ENCODE data around the gene RTL1.

RTL1 gene

GRCh38 chr14:100879782-100880181, 23.7 kb downstream of the RTL1 start:
- Histone ChIP-seq H3K4me2 (ENCODE audit: low read length) (no peak overlapping the region), H3K36me3 (ENCODE audit: insufficient read depth, low read length) (peaks cover 41% of the 10 kb centered on the region), H3K4me3 (ENCODE audit: low read length) (no peak overlapping the region), H3K27me3 (ENCODE audit: control insufficient read depth, insufficient read depth, low read length) (no peaks in the 10 kb centered on the region), H3K9me3 (replicated peaks; ENCODE audit: low read length) (no peaks in the 10 kb centered on the region), H3K4me1 (ENCODE audit: control insufficient read depth, insufficient read depth, low read length) (no peaks in the 10 kb centered on the region), H3K9ac (ENCODE audit: low read depth, low read length) (no peak overlapping the region)

GRCh38 chr14:100879194-100879593, 24.3 kb downstream of the RTL1 start:
- no peaks in the 10 kb centered on the region for H3K27me3 ChIP-seq (ENCODE audit: control insufficient read depth, insufficient read depth, low read length)
- no peaks in the 10 kb centered on the region for H3K9me3 ChIP-seq (replicated peaks; ENCODE audit: low read length)
- H3K36me3 ChIP-seq (ENCODE audit: insufficient read depth, low read length), result peaks cover 37% of the 10 kb centered on the region

GRCh38 chr14:100878271-100879146, 25.0 kb downstream of the RTL1 start:
- Histone ChIP-seq H3K4me2 (ENCODE audit: low read length) (no peak overlapping the region), H3K4me3 (ENCODE audit: low read length) (no peak overlapping the region), H3K27me3 (ENCODE audit: control insufficient read depth, insufficient read depth, low read length) (no peaks in the 10 kb centered on the region), H3K36me3 (ENCODE audit: insufficient read depth, low read length) (peaks cover 38% of the 10 kb centered on the region), H3K4me1 (ENCODE audit: control insufficient read depth, insufficient read depth, low read length) (no peaks in the 10 kb centered on the region), H3K9me3 (replicated peaks; ENCODE audit: low read length) (no peaks in the 10 kb centered on the region), H3K9ac (ENCODE audit: low read depth, low read length) (no peak overlapping the region)

More at GRCh38 chr14:100879194-100879593, 24.3 kb downstream of the RTL1 start:
- no peak overlapping the region for H3K4me2 ChIP-seq (ENCODE audit: low read length)
- H3K9ac ChIP-seq (ENCODE audit: low read depth, low read length), result no peak overlapping the region
- no peaks in the 10 kb centered on the region for H3K4me1 ChIP-seq (ENCODE audit: control insufficient read depth, insufficient read depth, low read length)
- H3K4me3 ChIP-seq (ENCODE audit: low read length), result no peak overlapping the region

- Histone ChIP-seq H3K4me2 (ENCODE audit: low read length) (no peak overlapping the region), H3K4me1 (ENCODE audit: control insufficient read depth, insufficient read depth, low read length) (peaks cover 4% of the 10 kb centered on the region), H3K9me3 (replicated peaks; ENCODE audit: low read length) (no peaks in the 10 kb centered on the region), H3K36me3 (ENCODE audit: insufficient read depth, low read length) (peaks cover 17% of the 10 kb centered on the region), H3K27me3 (ENCODE audit: control insufficient read depth, insufficient read depth, low read length) (no peaks in the 10 kb centered on the region), H3K9ac (ENCODE audit: low read depth, low read length) (no peak overlapping the region), H3K4me3 (ENCODE audit: low read length) (no peak overlapping the region)
Observed at GRCh38 chr14:100875861-100876590, 27.5 kb downstream of the RTL1 start.

- Histone ChIP-seq H3K9me3 (replicated peaks; ENCODE audit: low read length) (no peaks in the 10 kb centered on the region), H3K4me3 (ENCODE audit: low read length) (no peak overlapping the region)
Observed at GRCh38 chr14:100875126-100875525, 28.4 kb downstream of the RTL1 start.

GRCh38 chr14:100874411-100875091, 29.0 kb downstream of the RTL1 start:
- peaks cover 4% of the 10 kb centered on the region for H3K4me1 ChIP-seq (ENCODE audit: control insufficient read depth, insufficient read depth, low read length)
- H3K4me2 ChIP-seq (ENCODE audit: low read length), result no peak overlapping the region
- no peaks in the 10 kb centered on the region for H3K9me3 ChIP-seq (replicated peaks; ENCODE audit: low read length)
- H3K9ac ChIP-seq (ENCODE audit: low read depth, low read length), result no peak overlapping the region
- H3K4me3 ChIP-seq (ENCODE audit: low read length), result no peak overlapping the region
- no peaks in the 10 kb centered on the region for H3K27me3 ChIP-seq (ENCODE audit: control insufficient read depth, insufficient read depth, low read length)
- H3K36me3 ChIP-seq (ENCODE audit: insufficient read depth, low read length), result peaks cover 17% of the 10 kb centered on the region

More at GRCh38 chr14:100875126-100875525, 28.4 kb downstream of the RTL1 start:
- Histone ChIP-seq H3K4me1 (ENCODE audit: control insufficient read depth, insufficient read depth, low read length) (peaks cover 4% of the 10 kb centered on the region), H3K27me3 (ENCODE audit: control insufficient read depth, insufficient read depth, low read length) (no peaks in the 10 kb centered on the region), H3K9ac (ENCODE audit: low read depth, low read length) (no peak overlapping the region), H3K36me3 (ENCODE audit: insufficient read depth, low read length) (peaks cover 17% of the 10 kb centered on the region), H3K4me2 (ENCODE audit: low read length) (no peak overlapping the region)

- Histone ChIP-seq H3K9me3 (replicated peaks; ENCODE audit: low read length) (no peaks in the 10 kb centered on the region), H3K27me3 (ENCODE audit: control insufficient read depth, insufficient read depth, low read length) (no peaks in the 10 kb centered on the region), H3K4me2 (ENCODE audit: low read length) (no peak overlapping the region), H3K36me3 (ENCODE audit: insufficient read depth, low read length) (peaks cover 17% of the 10 kb centered on the region), H3K9ac (ENCODE audit: low read depth, low read length) (no peak overlapping the region), H3K4me3 (ENCODE audit: low read length) (no peak overlapping the region), H3K4me1 (ENCODE audit: control insufficient read depth, insufficient read depth, low read length) (peaks cover 4% of the 10 kb centered on the region)
Observed at GRCh38 chr14:100874051-100874410, 29.5 kb downstream of the RTL1 start.

GRCh38 chr14:100873096-100873482, 30.4 kb downstream of the RTL1 start:
- H3K9me3 ChIP-seq (replicated peaks; ENCODE audit: low read length), result no peaks in the 10 kb centered on the region
- no peaks in the 10 kb centered on the region for H3K27me3 ChIP-seq (ENCODE audit: control insufficient read depth, insufficient read depth, low read length)
- no peak overlapping the region for H3K4me3 ChIP-seq (ENCODE audit: low read length)
- peaks cover 24% of the 10 kb centered on the region for H3K36me3 ChIP-seq (ENCODE audit: insufficient read depth, low read length)
- H3K4me2 ChIP-seq (ENCODE audit: low read length), result no peak overlapping the region
- no peak overlapping the region for H3K9ac ChIP-seq (ENCODE audit: low read depth, low read length)
- peaks cover 4% of the 10 kb centered on the region for H3K4me1 ChIP-seq (ENCODE audit: control insufficient read depth, insufficient read depth, low read length)

- Histone ChIP-seq H3K27me3 (ENCODE audit: control insufficient read depth, insufficient read depth, low read length) (no peaks in the 10 kb centered on the region), H3K4me1 (ENCODE audit: control insufficient read depth, insufficient read depth, low read length) (peaks cover 4% of the 10 kb centered on the region), H3K9ac (ENCODE audit: low read depth, low read length) (no peak overlapping the region), H3K4me3 (ENCODE audit: low read length) (no peak overlapping the region), H3K4me2 (ENCODE audit: low read length) (no peak overlapping the region), H3K36me3 (ENCODE audit: insufficient read depth, low read length) (peaks cover 18% of the 10 kb centered on the region), H3K9me3 (replicated peaks; ENCODE audit: low read length) (no peaks in the 10 kb centered on the region)
Observed at GRCh38 chr14:100872259-100873095, 31.0 kb downstream of the RTL1 start.

GRCh38 chr14:100871234-100872186, 32.0 kb downstream of the RTL1 start:
- no peak overlapping the region for H3K9ac ChIP-seq (ENCODE audit: low read depth, low read length)
- H3K27me3 ChIP-seq (ENCODE audit: control insufficient read depth, insufficient read depth, low read length), result no peaks in the 10 kb centered on the region
- H3K4me1 ChIP-seq (ENCODE audit: control insufficient read depth, insufficient read depth, low read length), result peaks cover 4% of the 10 kb centered on the region
- no peaks in the 10 kb centered on the region for H3K9me3 ChIP-seq (replicated peaks; ENCODE audit: low read length)
- no peak overlapping the region for H3K4me2 ChIP-seq (ENCODE audit: low read length)
- H3K4me3 ChIP-seq (ENCODE audit: low read length), result no peak overlapping the region
- H3K36me3 ChIP-seq (ENCODE audit: insufficient read depth, low read length), result peaks cover 19% of the 10 kb centered on the region

Measured in skeletal muscle satellite cell (primary cell).